Raji (cell line): ENCODE results near the gene SAP30BP.

ENCODE experiments used
- POLR2A ChIP-seq: IDR thresholded peaks from 2 replicates; pipeline ENCODE4 v1.6.1; 2011; ENCODE audit warnings: low read depth, low read length, control low read depth; ENCODE audit not compliant: insufficient read depth

SAP30BP gene

GRCh38 chr17:75739801-75740200, 72.7 kb downstream of the SAP30BP start:
- TF ChIP-seq POLR2A = no peak

- no peak for TF ChIP-seq POLR2A
Measured at GRCh38 chr17:75740215-75740614, 73.1 kb downstream of the SAP30BP start.

GRCh38 chr17:75740631-75741077, 73.5 kb downstream of the SAP30BP start:
- TF ChIP-seq POLR2A = no peak

GRCh38 chr17:75742337-75742736, 75.2 kb downstream of the SAP30BP start:
- TF ChIP-seq POLR2A = no peak

DNA sequence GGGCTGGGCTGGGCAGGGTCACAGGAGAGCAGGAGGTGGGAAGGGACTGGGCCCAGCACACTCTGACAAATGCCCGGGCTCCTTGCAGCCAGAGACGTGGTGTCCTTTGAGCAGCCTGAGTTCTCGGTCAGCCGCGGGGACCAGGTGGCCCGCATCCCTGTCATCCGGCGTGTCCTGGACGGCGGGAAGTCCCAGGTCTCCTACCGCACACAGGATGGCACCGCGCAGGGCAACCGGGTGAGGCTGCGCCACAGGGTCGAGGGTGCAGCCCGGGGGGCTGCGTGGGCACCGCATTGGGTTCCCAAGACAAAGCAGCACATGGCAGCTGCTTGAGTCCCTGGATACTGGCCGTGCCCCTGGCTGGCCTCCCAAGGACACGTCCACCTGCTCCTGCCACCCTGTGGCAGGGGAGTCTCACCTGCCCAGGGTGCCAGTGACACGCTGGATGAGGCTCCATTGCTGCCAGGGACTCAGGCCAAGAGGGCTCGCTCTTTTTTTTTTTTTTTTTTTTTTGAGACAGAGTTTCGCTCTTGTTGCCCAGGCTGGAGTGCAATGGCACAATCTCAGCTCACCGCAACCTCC, 76.6 kb downstream of the SAP30BP start:
- no peak for TF ChIP-seq POLR2A

GRCh38 chr17:75748706-75749105, 81.6 kb downstream of the SAP30BP start:
- TF ChIP-seq POLR2A = no peak

DNA sequence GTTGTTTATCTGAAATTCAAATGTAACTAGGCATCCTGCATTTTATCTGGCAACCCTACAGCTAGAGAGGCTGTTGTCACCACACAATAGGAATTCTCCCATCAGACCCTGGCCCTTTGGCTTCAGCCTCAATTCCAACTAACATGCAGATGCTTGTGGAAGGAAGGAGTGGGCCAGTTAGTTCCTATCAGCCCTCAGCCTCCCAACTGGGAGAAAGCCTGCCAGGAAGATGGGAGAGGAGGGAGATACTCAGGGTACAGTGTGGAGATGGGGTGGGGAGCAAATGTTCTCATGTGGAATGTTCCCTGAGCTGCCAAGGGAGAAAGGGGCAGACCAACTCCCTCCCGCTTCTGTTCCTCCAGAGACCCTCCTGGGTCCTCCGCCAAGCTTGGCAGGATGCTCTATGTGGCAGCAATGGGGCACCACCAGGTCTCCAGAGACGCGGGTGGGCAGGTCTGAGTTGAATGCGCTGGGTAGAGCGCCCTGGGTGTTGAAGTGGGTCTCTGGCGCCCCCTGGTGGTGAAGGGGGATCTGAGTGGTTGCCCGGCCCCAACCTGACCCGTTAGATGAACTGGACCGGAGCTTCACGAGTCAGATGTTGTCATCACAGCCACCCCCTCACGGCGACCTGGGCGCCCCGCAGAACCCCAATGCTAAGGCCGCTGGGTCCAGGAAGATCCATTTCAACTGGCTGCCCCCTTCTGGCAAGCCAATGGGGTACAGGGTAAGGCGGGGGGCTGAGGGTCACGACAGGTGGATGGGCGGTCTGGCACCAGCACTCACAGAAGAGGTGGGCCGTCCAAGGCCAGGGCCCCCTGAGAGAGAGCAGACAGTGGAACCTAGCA, 82.6 kb downstream of the SAP30BP start:
- no peak for TF ChIP-seq POLR2A

GRCh38 chr17:75750661-75751423, 83.7 kb downstream of the SAP30BP start:
- no peak for TF ChIP-seq POLR2A

GRCh38 chr17:75751676-75752404, 84.7 kb downstream of the SAP30BP start:
- no peak for TF ChIP-seq POLR2A

GRCh38 chr17:75752405-75752709, 85.2 kb downstream of the SAP30BP start:
- TF ChIP-seq POLR2A = no peak

- TF ChIP-seq POLR2A = no peak
Measured at GRCh38 chr17:75752802-75753513, 85.8 kb downstream of the SAP30BP start.

GRCh38 chr17:75753514-75754377, 86.6 kb downstream of the SAP30BP start:
- peak; percentile 45 for TF ChIP-seq POLR2A

DNA sequence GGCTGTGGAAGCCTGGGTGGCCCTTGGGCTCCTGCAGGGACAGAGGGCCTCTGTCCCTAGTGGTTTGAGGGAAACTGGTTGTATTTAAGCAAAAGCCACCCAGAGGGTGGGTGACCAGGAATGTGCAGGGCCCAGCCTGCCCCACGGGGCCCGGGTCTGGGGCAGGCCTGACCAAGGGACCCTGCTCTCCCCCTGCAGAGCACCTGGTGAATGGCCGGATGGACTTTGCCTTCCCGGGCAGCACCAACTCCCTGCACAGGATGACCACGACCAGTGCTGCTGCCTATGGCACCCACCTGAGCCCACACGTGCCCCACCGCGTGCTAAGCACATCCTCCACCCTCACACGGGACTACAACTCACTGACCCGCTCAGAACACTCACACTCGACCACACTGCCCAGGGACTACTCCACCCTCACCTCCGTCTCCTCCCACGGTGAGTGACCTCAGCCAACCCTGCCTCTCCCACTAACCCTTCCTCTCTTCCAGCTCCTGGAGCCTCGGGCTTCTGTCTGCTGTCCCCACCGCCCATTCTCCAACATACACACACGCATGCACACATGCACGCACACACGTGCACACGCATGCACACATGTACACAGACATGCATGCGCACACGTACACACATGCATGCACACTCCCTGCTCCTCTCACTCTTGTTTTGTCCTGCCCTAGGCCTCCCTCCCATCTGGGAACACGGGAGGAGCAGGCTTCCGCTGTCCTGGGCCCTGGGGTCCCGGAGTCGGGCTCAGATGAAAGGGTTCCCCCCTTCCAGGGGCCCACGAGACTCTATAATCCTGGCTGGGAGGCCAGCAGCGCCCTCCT, 87.5 kb downstream of the SAP30BP start:
- TF ChIP-seq POLR2A = peak; percentile 34; the same call in 1 of the 2 replicates

- no peak for TF ChIP-seq POLR2A
Measured at GRCh38 chr17:75755205-75755901, 88.2 kb downstream of the SAP30BP start.
